HG03064 (cell line): ENCODE measurements around the gene RPS6KA4.

ENCODE experiments used
- ATAC-seq: cut with Tn5 transposase; IDR thresholded peaks from one replicate; pipeline ENCODE4 v1.9.1; 2021; ENCODE audit warnings: low read depth; ENCODE audit not compliant: unreplicated experiment

RPS6KA4 gene

GRCh38 chr11:64344787-64345186, 14.2 kb upstream of the RPS6KA4 start:
- ATAC-seq: no peak

- no peak for ATAC-seq
Observed at GRCh38 chr11:64347193-64347867, 11.6 kb upstream of the RPS6KA4 start.

- ATAC-seq: no peak
Observed at GRCh38 chr11:64348383-64349024, 10.5 kb upstream of the RPS6KA4 start.

- no peak for ATAC-seq
Observed at GRCh38 chr11:64349025-64349387, 10.0 kb upstream of the RPS6KA4 start.

- no peak for ATAC-seq
Observed at GRCh38 chr11:64349404-64349803, 9.6 kb upstream of the RPS6KA4 start.

GRCh38 chr11:64351136-64351631, 7.8 kb upstream of the RPS6KA4 start:
- ATAC-seq: no peak

GRCh38 chr11:64352099-64352994, 6.6 kb upstream of the RPS6KA4 start:
- no peak for ATAC-seq

GRCh38 chr11:64352995-64353714, 5.8 kb upstream of the RPS6KA4 start:
- no peak for ATAC-seq

GRCh38 chr11:64353715-64354506, 5.1 kb upstream of the RPS6KA4 start:
- no peak for ATAC-seq

GRCh38 chr11:64355078-64355940, 3.7 kb upstream of the RPS6KA4 start:
- ATAC-seq: no peak

- no peak for ATAC-seq
Observed at GRCh38 chr11:64356498-64357411, 2.2 kb upstream of the RPS6KA4 start.

- no peak for ATAC-seq
Observed at GRCh38 chr11:64357446-64357845, 1.5 kb upstream of the RPS6KA4 start.

- ATAC-seq: no peak
Observed at GRCh38 chr11:64357904-64358535, 942 bp upstream of the RPS6KA4 start.

- ATAC-seq: no peak
Observed at GRCh38 chr11:64358536-64358906, 441 bp upstream of the RPS6KA4 start.

- no peak for ATAC-seq
Observed at GRCh38 chr11:64359712-64360445, 917 bp downstream of the RPS6KA4 start.

- ATAC-seq: no peak
Observed at GRCh38 chr11:64360448-64360921, 1.5 kb downstream of the RPS6KA4 start.

- no peak for ATAC-seq
Observed at GRCh38 chr11:64361659-64362058, 2.7 kb downstream of the RPS6KA4 start.
